ENCODE data around the gene SFMBT2.

SFMBT2 gene

DNA sequence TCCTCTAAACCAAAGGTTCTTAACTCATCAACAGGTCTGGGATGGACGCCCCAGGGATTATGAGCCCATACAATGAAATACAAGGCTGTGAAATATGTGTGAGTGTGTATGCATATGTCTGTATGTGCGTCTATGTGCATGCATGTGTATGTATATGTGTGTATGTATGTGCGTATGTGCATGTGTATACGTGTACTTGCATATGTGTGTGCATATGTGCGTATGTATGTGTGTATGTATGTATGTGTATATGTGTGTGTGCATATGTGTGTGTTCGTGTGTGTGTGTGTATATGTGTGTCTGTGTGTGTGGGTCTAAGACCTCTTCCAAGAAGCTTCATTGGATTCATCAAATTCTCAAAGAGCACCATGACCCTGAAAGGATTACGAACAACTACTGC lies 112.3 kb downstream of the SFMBT2 start:
- no peak for DNase-seq (ENCODE audit: low spot score)

DNA sequence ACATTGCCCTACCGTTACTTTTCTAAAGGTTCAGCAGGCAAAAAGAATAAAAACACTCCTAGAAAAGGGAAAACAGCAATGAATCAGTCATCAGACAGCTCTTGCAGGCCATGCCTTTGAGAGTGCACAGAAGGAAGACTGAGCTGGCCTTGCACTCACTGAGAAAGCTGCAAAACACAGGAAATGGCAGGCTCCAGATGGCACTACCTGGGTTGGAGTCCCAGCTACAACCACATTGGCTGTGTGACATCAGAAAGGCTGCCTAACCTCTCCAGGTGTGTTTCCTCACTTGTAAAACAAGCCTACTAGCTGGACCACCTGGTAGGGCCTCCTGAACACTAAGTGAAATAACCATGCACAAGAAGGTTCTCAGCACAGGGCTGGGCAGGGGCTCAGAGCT lies 113.7 kb downstream of the SFMBT2 start:
- DNase-seq (ENCODE audit: low spot score) = no peak

DNA sequence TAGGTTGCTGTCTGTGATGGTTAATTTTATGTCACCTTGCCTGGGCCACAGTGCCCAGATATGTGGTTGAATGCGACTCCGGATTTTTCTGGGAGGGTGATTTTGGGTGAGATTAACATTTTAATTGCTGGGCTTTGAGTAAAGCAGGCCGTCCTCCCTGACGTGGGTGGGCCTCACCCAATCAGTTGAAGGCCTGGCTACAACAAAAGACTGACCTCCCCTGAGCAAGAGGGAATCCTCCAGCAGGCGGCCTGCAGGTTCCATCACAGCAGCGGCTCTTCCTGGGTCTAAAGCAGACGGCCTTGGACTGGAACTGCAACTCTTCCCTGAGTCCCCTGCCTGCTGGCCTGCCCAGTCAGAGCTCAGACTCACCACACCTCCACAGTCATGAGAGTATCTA lies 114.2 kb downstream of the SFMBT2 start:
- no peak for DNase-seq (ENCODE audit: low spot score)

DNA sequence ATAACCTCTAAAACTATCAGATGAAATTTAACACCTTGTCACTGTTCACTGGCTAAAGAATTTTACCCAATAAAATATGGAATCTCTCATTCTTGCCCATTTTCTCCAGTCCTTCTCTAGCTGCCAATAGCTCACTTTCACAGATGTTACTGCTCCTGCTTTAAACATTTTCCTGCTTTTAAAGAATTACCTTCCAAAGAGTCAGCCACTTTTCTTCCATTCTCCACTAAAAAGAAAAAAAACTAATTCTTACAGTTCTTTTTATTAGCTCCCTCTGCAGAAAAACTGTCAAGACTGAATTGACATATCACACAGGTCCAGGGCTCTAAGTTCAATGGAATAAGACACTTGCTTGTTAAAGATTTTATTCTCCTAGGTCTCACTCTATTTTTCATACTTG lies 114.8 kb downstream of the SFMBT2 start:
- no peak for DNase-seq (ENCODE audit: low spot score)

DNA sequence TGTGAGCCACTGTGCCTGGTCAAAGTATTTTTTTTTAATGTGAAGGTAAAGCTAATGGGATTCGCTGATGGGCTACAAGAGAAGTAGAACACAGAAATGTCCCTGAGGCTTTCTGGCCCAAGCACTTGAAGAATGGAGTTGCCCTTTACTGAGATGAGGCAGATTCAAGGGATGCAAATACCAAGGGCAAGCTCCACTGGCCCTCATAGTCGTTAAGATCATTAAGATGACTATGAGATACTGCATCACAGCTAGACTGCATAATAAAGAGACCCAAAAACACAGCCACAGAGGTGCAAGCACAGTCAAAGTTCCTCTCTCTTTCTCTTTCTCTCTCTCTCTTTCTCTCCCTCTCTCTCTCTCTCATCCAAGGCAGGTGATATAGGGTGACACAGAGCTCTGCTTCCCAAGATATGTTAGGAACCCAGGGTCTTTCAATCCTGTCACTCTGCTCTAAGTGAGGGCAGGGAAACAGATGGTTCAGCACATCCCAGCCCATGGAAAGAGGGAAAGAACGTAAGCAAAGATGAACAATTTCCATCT lies 117.4 kb downstream of the SFMBT2 start:
- no peak for DNase-seq (ENCODE audit: low spot score)

DNA sequence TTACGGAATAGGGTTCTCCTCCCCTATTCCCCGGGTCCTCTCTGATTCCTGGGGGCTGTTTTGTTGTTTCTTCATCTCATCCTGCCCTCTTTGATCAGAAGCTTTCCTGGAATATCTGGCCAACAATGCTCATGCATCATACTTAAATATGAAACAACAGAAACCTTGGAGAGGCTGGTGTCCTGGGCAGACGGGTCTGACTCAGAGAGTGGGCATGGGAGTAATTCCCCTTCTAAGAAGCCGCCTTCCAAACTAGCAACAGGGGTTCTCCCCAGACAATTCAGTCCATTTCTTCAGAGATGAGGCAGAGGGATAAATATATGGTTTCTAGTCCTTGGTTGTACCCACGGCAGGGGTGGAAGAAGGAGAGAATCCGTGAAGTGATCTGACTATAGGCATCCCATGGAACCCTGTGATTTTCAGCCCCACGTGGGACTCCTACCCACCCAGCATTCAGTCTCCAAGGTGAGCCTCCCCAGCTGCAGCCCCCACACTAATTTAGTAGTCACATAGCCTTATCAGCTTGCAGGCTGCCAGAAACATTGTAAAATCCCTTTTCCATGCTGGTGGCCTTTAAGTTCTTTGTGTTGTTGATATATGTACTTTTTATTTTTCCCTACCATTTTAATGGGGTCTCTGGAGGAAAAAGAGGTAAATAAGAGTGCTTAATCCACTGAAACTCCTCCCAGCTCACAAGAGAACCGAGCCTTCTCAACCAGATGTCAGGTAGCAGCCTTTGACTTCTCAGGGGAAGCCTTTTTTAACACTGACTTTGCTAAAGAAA lies 119.2 kb downstream of the SFMBT2 start:
- no peak for DNase-seq (ENCODE audit: low spot score)

DNA sequence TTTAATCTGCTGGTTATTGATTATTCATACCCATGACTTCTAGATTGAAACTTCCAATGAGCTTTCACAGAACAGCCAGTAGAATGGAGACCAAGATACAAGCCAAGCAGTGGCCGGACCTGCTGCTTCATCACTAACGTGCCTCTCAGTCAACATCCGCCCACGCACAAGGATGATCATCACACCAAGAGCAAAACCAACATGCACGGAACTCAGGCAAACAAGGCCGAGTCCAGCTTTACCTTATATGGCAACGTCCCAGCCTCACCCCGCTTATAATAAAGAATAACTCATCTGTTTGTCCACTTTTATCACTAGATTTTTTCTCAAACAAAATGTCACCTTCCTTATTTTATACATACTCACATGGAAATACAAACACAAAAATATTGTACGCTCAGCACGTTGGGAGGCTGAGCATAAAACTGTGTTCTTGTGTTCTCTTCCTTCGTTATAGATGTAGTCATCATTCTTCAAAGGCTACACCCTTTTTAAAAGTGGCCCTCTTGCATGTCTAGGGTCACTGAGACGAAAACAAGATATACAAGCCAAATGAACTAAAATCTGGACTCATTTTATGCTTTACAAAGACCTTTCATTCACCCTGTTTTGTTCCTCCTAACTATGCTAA lies 122.7 kb downstream of the SFMBT2 start:
- DNase-seq (ENCODE audit: low spot score) = no peak

DNA sequence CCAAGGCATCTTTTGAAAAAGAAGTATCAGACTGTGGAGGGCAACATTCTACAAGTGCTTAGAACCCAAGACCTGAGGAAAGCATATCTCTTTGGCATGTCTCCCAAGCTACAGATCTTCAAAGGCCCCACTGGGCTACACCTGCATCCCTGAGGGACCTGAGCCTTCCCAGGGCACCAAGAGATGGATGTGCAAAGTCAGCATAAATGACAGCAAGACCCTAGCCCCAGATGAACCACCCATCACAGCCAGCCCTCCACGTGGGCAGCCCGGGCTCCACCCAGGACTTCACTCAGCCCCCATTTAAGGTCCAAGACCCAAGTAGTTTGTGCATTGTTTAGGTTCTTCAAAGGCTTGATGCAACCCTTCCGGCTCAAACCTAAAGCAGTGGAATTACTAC lies 123.5 kb downstream of the SFMBT2 start:
- no peak for DNase-seq (ENCODE audit: low spot score)

DNA sequence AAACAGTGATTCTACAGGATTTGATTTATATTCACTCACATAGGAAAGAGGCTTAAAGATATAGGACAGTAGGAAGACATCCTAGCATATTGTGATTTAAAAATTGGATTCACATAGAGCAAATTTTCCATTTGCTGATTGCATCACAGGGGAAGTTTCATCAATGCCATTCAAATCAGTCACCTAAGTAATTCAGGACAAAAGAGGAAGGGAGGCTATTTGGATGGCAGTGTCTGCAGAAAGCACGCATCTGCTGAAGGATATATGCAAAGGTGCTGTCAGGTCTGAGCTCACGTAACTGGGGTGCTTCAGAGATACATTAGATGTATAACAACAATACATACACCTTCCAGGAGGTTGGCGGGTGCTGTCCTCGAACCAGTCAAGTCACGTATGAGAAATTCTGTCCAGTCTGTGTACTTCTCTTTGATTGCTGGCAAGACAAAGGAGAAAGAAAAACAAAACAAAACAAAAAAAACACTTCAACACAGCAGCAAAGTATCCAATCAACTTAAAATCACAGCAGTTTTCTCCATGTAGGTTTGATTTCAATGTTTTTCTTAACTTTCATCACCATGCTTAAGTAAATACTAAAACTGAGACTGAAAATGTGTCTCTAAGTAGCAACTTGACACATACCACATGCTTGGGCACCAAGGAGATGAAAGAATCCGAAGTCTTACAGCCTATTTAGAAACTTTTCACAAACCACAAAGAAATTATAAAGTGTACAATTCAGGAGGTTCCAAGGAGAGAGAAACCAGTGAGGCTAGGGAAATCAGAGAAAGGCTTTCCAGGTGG lies 125.1 kb downstream of the SFMBT2 start:
- no peak for DNase-seq (ENCODE audit: low spot score)

DNA sequence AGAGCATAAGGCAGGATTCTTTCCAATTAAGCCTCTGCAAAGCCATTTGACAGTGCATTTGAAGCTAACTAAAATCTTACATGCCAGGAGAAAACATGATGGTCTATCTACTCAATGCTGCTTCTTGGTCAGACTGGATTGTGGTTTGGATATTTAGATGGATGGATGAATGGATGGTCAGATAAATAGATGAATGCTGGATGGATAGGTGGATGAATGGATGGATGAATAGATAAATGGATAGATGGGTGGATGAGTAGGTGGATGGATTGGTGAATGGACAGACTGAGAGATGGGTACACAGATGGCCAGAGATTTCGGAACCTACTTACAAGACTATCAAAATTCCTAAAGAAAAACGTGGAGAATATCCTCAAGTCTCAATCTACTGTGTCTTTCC lies 127.6 kb downstream of the SFMBT2 start:
- DNase-seq (ENCODE audit: low spot score) = no peak

DNA sequence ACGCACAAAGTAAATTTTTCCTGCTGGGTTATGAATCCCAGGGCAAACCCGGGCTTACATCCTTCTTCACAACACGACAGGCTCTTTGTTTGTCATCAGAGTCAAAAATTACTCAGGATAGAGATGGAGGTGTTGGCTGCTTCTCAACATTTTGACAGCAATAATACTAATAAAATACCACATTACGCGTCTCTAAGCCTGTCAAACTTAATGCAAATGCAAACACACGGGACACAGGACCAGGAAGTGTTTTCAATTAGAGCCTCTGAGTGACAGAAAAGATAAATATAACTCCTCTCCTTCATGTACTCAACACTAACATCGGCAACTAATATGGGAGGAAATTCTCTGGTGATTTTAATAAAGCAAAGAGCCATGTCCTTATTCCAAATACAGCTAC lies 128.4 kb downstream of the SFMBT2 start:
- no peak for DNase-seq (ENCODE audit: low spot score)

DNA sequence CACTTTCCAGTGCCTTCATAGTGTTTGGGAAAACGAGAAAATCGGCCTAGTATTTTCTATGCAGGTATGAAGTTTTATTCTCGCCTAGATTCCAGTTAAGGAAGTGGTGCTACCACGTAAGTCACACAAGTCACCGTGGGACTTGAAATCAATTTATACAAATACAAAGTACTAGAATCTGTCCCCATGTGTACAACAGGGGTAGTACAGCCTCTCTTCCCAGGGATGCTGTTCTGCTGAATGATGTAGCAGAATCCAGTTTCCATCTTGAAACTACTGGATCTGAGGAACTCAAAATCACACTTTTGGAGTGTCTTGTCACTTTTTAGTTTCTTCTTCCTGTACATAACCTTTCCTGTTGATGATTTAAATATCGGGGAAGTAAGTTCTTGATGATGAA lies 129.4 kb downstream of the SFMBT2 start:
- no peak for DNase-seq (ENCODE audit: low spot score)

DNA sequence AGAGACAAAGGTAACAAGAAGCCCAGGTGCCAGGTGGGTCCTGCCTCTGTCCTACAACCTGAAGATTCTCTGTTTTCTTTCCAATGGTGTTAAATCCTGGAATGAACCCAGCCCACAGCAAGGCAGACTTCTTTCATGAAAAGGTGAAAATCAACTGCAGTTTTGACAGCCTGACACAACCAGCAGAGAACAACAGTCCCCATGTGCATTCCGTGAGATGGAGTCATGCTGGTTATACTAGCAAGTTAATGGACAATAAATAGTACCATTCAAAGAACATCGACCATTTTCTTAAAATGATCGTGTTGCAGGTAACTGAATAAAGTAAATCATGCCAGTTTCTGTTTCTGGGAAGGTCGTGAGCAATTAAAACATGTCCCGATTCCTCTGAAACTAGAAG lies 131.5 kb downstream of the SFMBT2 start:
- DNase-seq (ENCODE audit: low spot score) = no peak

DNA sequence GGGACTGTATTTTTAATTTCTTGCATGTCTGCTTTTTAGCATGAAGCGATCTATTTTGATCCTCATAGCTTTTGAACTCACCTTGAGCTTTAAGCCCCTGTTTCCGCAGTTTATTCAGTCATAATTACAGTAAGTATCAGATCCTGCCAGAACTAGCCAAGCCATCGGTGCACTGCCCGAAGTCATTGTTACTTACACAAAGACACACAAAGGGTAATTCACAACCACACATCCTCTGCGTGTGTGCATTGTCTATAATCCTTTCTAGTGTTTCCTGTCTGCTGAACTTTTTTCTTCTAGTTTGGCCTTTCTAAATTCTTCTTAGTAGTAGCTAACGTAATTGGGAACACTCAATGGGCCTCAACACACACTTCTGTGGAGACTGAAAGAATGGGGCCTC lies 133.0 kb downstream of the SFMBT2 start:
- DNase-seq (ENCODE audit: low spot score) = no peak

DNA sequence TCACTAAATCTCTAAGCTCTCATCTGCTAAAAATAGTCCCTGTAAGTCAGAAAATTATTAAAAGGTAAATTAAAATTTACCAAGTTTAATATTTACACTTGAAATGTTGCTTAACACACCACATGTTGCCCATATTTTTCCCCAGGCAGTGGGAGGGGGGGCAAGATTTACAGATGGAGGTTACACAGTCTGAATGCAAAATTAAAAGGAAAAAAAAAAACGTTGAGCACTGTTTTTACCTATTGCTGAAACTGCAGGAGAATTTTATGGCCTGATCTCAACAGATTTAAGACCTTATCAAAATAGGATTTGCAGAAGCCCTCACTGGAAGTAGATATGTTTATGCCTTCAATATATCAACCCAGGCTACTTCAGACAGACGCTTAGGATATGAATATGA lies 133.4 kb downstream of the SFMBT2 start:
- no peak for DNase-seq (ENCODE audit: low spot score)

DNA sequence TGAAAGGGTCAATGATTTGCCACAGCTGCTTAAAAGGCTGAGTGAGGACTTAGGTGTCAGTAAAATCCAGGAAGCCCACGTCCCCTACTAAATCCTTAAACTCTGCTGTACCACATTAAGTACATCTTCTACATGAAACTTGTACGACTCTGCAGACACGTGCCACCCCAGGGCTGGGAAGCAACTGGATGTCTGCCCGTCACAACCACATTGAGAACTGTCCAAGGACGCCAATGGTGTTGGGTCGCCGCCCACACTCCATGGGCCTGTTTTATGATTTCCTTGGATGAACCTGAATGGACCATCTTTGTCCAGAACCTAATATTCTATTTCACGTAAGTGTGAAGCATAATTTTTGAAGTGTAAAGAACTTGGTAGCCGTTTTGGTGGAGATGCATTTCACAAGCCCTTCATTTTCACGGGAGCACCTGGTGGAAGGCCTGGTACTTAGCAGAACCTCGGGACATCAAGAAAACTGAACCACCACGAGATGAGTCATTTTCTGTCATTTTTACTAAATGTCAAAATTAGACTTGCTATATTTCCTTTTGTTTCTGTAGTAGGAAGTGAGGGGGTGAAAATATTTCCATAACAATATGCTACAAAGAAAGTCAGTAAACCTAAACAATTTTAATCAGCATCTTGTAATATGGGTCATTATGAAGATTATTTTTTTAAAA lies 134.9 kb downstream of the SFMBT2 start:
- no peak for DNase-seq (ENCODE audit: low spot score)

DNA sequence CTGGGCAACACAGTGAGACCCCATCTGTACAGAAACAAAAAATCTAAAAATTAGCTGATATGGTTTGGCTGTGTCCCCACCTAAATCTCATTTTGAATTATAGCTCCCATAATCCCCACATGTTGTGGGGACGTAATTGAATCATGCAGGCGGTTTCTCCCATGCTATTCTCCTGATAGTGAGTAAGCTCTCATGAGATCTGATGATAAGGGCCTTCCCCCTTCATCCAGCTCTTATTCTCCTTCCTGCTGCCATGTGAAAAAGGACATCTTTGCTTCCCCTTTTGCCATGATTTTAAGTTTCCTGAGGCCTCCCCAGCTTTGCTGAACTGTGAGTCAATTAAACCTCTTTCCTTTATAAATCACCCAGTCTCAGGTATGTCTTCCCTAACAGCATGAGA lies 136.5 kb downstream of the SFMBT2 start:
- DNase-seq (ENCODE audit: low spot score) = no peak

DNA sequence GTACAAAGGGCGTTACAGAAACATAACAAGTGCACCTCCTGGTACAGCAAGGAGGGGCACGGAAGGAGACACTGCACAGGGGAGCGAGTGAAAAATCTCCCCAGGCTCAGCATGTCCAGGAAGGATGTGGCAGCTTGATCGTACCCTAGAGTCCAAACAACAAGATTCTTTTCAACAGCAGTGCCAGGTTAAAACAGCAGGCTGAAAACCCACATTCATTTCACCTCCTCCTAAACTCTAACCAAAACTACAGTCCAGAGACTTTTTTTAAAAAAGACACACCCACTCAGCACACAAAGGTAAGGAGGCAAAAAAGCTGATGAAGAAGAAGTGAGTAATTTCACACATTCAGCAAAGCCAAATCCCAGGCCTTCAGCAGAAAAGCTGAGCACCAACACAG lies 138.8 kb downstream of the SFMBT2 start:
- no peak for DNase-seq (ENCODE audit: low spot score)

DNA sequence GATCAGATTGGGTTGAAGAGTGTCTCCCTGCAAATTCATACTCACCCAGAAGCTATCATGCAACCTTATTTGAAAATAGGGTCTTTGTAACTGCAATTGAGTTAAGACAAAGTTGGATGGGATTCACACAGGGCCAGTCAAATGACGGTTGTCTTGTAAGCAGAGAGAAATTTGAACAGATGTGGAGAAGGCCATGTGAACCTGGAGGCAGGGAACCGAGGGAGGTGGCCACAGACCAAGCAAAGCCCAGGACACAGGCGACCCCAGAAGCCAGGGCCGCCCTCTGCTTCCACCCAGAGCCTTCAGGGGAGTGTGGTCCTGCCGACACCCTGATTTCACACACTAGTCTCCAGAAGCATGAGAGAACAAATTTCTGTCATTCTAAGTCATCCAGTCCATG lies 140.8 kb downstream of the SFMBT2 start:
- DNase-seq (ENCODE audit: low spot score) = no peak

DNA sequence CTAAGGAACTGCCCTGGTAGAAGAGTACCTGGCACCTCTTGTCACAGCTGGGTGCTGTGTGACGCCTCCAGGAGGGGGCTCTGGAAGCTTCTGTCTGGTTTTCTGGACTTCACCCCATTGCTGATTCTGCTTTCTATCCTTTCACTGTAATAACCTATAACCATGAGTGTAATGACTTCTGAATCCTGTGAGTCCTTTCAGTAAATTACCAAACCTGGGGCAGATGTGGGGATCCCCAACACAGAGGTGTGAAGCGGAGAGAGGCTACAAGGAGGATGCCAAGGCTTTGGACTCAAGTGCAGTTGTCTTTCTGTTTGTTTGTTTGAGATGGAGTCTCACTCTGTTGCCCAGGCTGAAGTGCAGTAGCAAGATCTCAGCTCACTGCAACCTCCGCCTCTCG lies 143.7 kb downstream of the SFMBT2 start:
- DNase-seq (ENCODE audit: low spot score) = no peak

DNA sequence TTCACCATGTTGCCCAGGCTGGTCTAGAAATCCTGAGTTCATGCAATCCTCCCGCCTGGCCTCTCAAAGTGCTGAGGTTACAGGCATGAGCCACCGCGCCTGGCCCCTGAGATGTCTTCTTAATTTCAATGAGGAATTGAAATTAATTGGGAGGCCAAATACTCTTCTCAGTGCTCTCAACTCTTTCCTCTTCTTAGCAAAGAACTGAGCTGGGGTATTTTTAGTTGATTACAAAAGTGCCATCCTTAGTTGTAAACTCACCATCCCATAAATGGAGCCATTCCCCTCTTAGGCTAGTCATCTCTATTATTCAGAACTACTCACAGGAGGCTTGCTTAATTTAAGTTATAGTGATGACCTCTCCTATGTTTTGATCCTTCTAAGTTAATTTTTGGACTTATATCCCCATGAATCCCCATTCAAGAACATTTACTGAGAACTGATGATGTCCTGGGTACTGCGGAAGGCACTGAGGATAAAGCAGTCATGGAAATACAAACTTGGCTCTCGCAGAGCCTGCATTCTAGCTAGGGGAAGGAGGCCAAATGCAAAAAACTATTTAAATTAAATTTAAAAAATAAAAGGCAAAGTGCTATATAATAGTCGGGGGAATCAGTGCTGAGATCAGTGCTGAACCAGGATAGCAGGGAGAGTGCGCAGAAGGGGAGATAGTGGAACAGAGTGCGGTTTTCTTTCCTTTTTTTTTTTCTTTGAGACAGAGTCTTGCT lies 145.3 kb downstream of the SFMBT2 start:
- no peak for DNase-seq (ENCODE audit: low spot score)

DNA sequence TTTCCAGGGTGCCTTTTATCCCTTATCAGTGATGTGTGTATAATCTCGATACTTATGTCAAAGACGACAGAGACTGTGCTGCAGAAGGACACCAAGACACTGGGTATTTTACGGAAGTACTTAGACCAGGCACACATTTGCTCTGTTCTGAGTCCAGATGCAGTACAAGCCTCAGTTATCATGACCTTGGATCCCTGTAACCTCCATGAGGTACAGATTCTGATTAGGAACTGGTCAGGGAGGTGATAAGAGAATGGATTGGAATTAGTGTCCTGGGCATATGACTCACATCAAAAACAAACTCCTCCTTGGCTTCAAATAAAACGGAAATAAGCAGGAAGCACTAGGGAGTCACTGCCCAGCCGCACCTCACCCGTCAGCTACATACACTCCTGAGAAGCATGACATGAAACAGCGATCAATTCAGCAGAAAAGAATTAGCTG lies 146.5 kb downstream of the SFMBT2 start:
- no peak for DNase-seq (ENCODE audit: low spot score)
